ENCODE measurements around the gene USP36. TPM values are rescaled to one million over a fixed set of nuclear protein-coding genes. Genes with fewer than 3 reads are reported as not detected.

Gene USP36
- total RNA-seq, 1 experiment from 2014 or later: 29.6 TPM

- Histone ChIP-seq H3K27ac (ENCODE audit: low read length) (no peak overlapping the region), H3K9me2 (replicated peaks; ENCODE audit: insufficient read depth, low read length) (no peaks in the 10 kb centered on the region), H2AFZ (ENCODE audit: low read length) (no peak overlapping the region), H3K79me2 (ENCODE audit: low read length) (peaks cover 11% of the 10 kb centered on the region; the same call in 1 of the 2 replicates), H3K4me1 (ENCODE audit: low read length) (no peaks in the 10 kb centered on the region), H3K36me3 (ENCODE audit: insufficient read depth, low read length) (peaks cover 65% of the 10 kb centered on the region), H3K27me3 (ENCODE audit: low read length) (no peaks in the 10 kb centered on the region), H3K4me3 (ENCODE audit: low read length) (no peak overlapping the region), H4K20me1 (ENCODE audit: insufficient read depth, low read depth, low read length) (peaks cover 16% of the 10 kb centered on the region), H3K9ac (ENCODE audit: low read length) (no peak overlapping the region), H3K9me3 (ENCODE audit: low read length) (no peaks in the 10 kb centered on the region), H3K4me2 (ENCODE audit: low read depth, low read length, poor library complexity, severe bottlenecking) (no peak overlapping the region)
- DNase-seq: no peak
Measured at GRCh38 chr17:78819806-78820792, 20.5 kb downstream of the USP36 start.

GRCh38 chr17:78819402-78819801, 21.2 kb downstream of the USP36 start:
- no peak overlapping the region for H3K4me2 ChIP-seq (ENCODE audit: low read depth, low read length, poor library complexity, severe bottlenecking)
- peaks cover 16% of the 10 kb centered on the region for H4K20me1 ChIP-seq (ENCODE audit: insufficient read depth, low read depth, low read length)
- no peaks in the 10 kb centered on the region for H3K27me3 ChIP-seq (ENCODE audit: low read length)
- H3K9me3 ChIP-seq (ENCODE audit: low read length): no peaks in the 10 kb centered on the region
- H3K4me1 ChIP-seq (ENCODE audit: low read length): no peaks in the 10 kb centered on the region
- H2AFZ ChIP-seq (ENCODE audit: low read length): no peak overlapping the region
- H3K4me3 ChIP-seq (ENCODE audit: low read length): no peak overlapping the region
- H3K36me3 ChIP-seq (ENCODE audit: insufficient read depth, low read length): peaks cover 58% of the 10 kb centered on the region
- DNase-seq: no peak
- no peak overlapping the region for H3K27ac ChIP-seq (ENCODE audit: low read length)
- peaks cover 11% of the 10 kb centered on the region; the same call in 1 of the 2 replicates for H3K79me2 ChIP-seq (ENCODE audit: low read length)
- H3K9me2 ChIP-seq (replicated peaks; ENCODE audit: insufficient read depth, low read length): no peaks in the 10 kb centered on the region
- no peak overlapping the region for H3K9ac ChIP-seq (ENCODE audit: low read length)

- H4K20me1 ChIP-seq (ENCODE audit: insufficient read depth, low read depth, low read length): peaks cover 12% of the 10 kb centered on the region
- H3K9me3 ChIP-seq (ENCODE audit: low read length): no peaks in the 10 kb centered on the region
- peaks cover 6% of the 10 kb centered on the region; the same call in 1 of the 2 replicates for H3K79me2 ChIP-seq (ENCODE audit: low read length)
- no peak for DNase-seq
- no peak overlapping the region for H3K27ac ChIP-seq (ENCODE audit: low read length)
- H3K36me3 ChIP-seq (ENCODE audit: insufficient read depth, low read length): peaks cover 58% of the 10 kb centered on the region
- H3K9me2 ChIP-seq (replicated peaks; ENCODE audit: insufficient read depth, low read length): no peaks in the 10 kb centered on the region
- H3K4me1 ChIP-seq (ENCODE audit: low read length): no peaks in the 10 kb centered on the region
- H3K9ac ChIP-seq (ENCODE audit: low read length): no peak overlapping the region
- no peak overlapping the region for H3K4me2 ChIP-seq (ENCODE audit: low read depth, low read length, poor library complexity, severe bottlenecking)
- no peaks in the 10 kb centered on the region for H3K27me3 ChIP-seq (ENCODE audit: low read length)
- no peak overlapping the region for H3K4me3 ChIP-seq (ENCODE audit: low read length)
- H2AFZ ChIP-seq (ENCODE audit: low read length): no peak overlapping the region
Measured at GRCh38 chr17:78818932-78819331, 21.7 kb downstream of the USP36 start.

GRCh38 chr17:78818152-78818846, 22.3 kb downstream of the USP36 start:
- peaks cover 57% of the 10 kb centered on the region for H3K36me3 ChIP-seq (ENCODE audit: insufficient read depth, low read length)
- H3K4me3 ChIP-seq (ENCODE audit: low read length): no peak overlapping the region
- no peaks in the 10 kb centered on the region for H3K9me2 ChIP-seq (replicated peaks; ENCODE audit: insufficient read depth, low read length)
- no peaks in the 10 kb centered on the region for H3K27me3 ChIP-seq (ENCODE audit: low read length)
- H3K79me2 ChIP-seq (ENCODE audit: low read length): 0 out of 2 replicates have a peak, but pooled peaks cover 2% of the 10 kb centered on the region
- H3K4me2 ChIP-seq (ENCODE audit: low read depth, low read length, poor library complexity, severe bottlenecking): no peak overlapping the region
- DNase-seq: no peak
- H3K9me3 ChIP-seq (ENCODE audit: low read length): no peaks in the 10 kb centered on the region
- H3K4me1 ChIP-seq (ENCODE audit: low read length): no peaks in the 10 kb centered on the region
- H2AFZ ChIP-seq (ENCODE audit: low read length): no peak overlapping the region
- H4K20me1 ChIP-seq (ENCODE audit: insufficient read depth, low read depth, low read length): 0 out of 2 replicates have a peak, but pooled peaks cover 6% of the 10 kb centered on the region
- H3K27ac ChIP-seq (ENCODE audit: low read length): no peak overlapping the region
- H3K9ac ChIP-seq (ENCODE audit: low read length): no peak overlapping the region

- Histone ChIP-seq H3K27ac (ENCODE audit: low read length) (no peak overlapping the region), H3K9me2 (replicated peaks; ENCODE audit: insufficient read depth, low read length) (no peaks in the 10 kb centered on the region), H3K9ac (ENCODE audit: low read length) (no peak overlapping the region), H3K36me3 (ENCODE audit: insufficient read depth, low read length) (peaks cover 56% of the 10 kb centered on the region), H3K4me1 (ENCODE audit: low read length) (no peaks in the 10 kb centered on the region), H2AFZ (ENCODE audit: low read length) (no peak overlapping the region), H3K79me2 (ENCODE audit: low read length) (0 out of 2 replicates have a peak, but pooled peaks cover 2% of the 10 kb centered on the region), H3K27me3 (ENCODE audit: low read length) (no peaks in the 10 kb centered on the region), H3K9me3 (ENCODE audit: low read length) (no peaks in the 10 kb centered on the region), H4K20me1 (ENCODE audit: insufficient read depth, low read depth, low read length) (0 out of 2 replicates have a peak, but pooled peaks cover 6% of the 10 kb centered on the region), H3K4me3 (ENCODE audit: low read length) (no peak overlapping the region), H3K4me2 (ENCODE audit: low read depth, low read length, poor library complexity, severe bottlenecking) (no peak overlapping the region)
- no peak for DNase-seq
Measured at GRCh38 chr17:78817123-78817522, 23.5 kb downstream of the USP36 start.

DNA sequence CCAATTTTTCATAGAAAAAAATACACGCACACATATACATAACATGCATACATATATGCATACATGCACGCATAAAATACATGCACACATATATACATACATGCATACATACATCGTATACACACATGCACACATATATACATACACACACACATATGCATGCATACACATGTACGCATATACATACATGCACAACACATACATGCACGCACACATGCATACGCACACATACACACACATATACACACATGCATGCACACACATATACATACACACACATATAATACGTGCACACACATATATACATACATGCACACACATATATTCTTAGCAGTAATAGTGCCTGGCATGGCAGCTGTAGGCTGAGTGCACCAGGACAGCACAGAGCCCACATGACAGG, 24.9 kb downstream of the USP36 start:
- 0 out of 2 replicates have a peak, but pooled peaks cover 2% of the 10 kb centered on the region for H3K79me2 ChIP-seq (ENCODE audit: low read length)

GRCh38 chr17:78812855-78813254, 27.8 kb downstream of the USP36 start:
- Histone ChIP-seq H3K9me2 (replicated peaks; ENCODE audit: insufficient read depth, low read length) (no peaks in the 10 kb centered on the region), H3K27ac (ENCODE audit: low read length) (no peak overlapping the region), H3K27me3 (ENCODE audit: low read length) (no peaks in the 10 kb centered on the region), H4K20me1 (ENCODE audit: insufficient read depth, low read depth, low read length) (0 out of 2 replicates have a peak, but pooled peaks cover 6% of the 10 kb centered on the region), H3K36me3 (ENCODE audit: insufficient read depth, low read length) (peaks cover 54% of the 10 kb centered on the region; the same call in 1 of the 2 replicates), H3K9me3 (ENCODE audit: low read length) (no peaks in the 10 kb centered on the region), H3K79me2 (ENCODE audit: low read length) (peaks cover 7% of the 10 kb centered on the region; the same call in 1 of the 2 replicates), H3K4me3 (ENCODE audit: low read length) (no peak overlapping the region), H3K4me1 (ENCODE audit: low read length) (no peaks in the 10 kb centered on the region), H3K9ac (ENCODE audit: low read length) (no peak overlapping the region), H3K4me2 (ENCODE audit: low read depth, low read length, poor library complexity, severe bottlenecking) (no peak overlapping the region), H2AFZ (ENCODE audit: low read length) (no peak overlapping the region)
- DNase-seq: no peak

More for the DNA sequence above, 24.9 kb downstream of the USP36 start:
- Histone ChIP-seq H3K4me3 (ENCODE audit: low read length) (no peak overlapping the region), H3K27me3 (ENCODE audit: low read length) (no peaks in the 10 kb centered on the region), H3K4me1 (ENCODE audit: low read length) (no peaks in the 10 kb centered on the region), H3K4me2 (ENCODE audit: low read depth, low read length, poor library complexity, severe bottlenecking) (no peak overlapping the region), H2AFZ (ENCODE audit: low read length) (no peak overlapping the region), H4K20me1 (ENCODE audit: insufficient read depth, low read depth, low read length) (0 out of 2 replicates have a peak, but pooled peaks cover 6% of the 10 kb centered on the region), H3K9me3 (ENCODE audit: low read length) (no peaks in the 10 kb centered on the region), H3K9me2 (replicated peaks; ENCODE audit: insufficient read depth, low read length) (no peaks in the 10 kb centered on the region), H3K27ac (ENCODE audit: low read length) (no peak overlapping the region), H3K36me3 (ENCODE audit: insufficient read depth, low read length) (peaks cover 60% of the 10 kb centered on the region), H3K9ac (ENCODE audit: low read length) (no peak overlapping the region)
- DNase-seq: no peak

- 0 out of 2 replicates have a peak, but pooled peaks cover 7% of the 10 kb centered on the region for H4K20me1 ChIP-seq (ENCODE audit: insufficient read depth, low read depth, low read length)
- no peaks in the 10 kb centered on the region for H3K9me3 ChIP-seq (ENCODE audit: low read length)
- H3K4me3 ChIP-seq (ENCODE audit: low read length): no peak overlapping the region
- H3K27ac ChIP-seq (ENCODE audit: low read length): no peak overlapping the region
- H2AFZ ChIP-seq (ENCODE audit: low read length): no peak overlapping the region
- H3K4me2 ChIP-seq (ENCODE audit: low read depth, low read length, poor library complexity, severe bottlenecking): no peak overlapping the region
- H3K9ac ChIP-seq (ENCODE audit: low read length): no peak overlapping the region
- no peaks in the 10 kb centered on the region for H3K9me2 ChIP-seq (replicated peaks; ENCODE audit: insufficient read depth, low read length)
- no peak for DNase-seq
- no peaks in the 10 kb centered on the region for H3K4me1 ChIP-seq (ENCODE audit: low read length)
- peaks cover 4% of the 10 kb centered on the region; the same call in 1 of the 2 replicates for H3K79me2 ChIP-seq (ENCODE audit: low read length)
- H3K27me3 ChIP-seq (ENCODE audit: low read length): no peaks in the 10 kb centered on the region
- peaks cover 43% of the 10 kb centered on the region for H3K36me3 ChIP-seq (ENCODE audit: insufficient read depth, low read length)
Measured at GRCh38 chr17:78808163-78808562, 32.5 kb downstream of the USP36 start.
